GM12892 (cell line): Measurements from ENCODE around the gene ARFGAP1.

Source experiments
- POLR2A ChIP-seq: IDR thresholded peaks from 2 replicates; pipeline ENCODE4 v1.6.1; 2011; ENCODE audit warnings: low read depth, low read length, control low read depth
- POLR2AphosphoS5 ChIP-seq: IDR thresholded peaks from 2 replicates; pipeline ENCODE4 v1.6.1; 2011; ENCODE audit warnings: low read depth, low read length, control low read depth
- TAF1 ChIP-seq: IDR thresholded peaks from 2 replicates; pipeline ENCODE4 v1.6.1; 2011; ENCODE audit warnings: low read depth, mild to moderate bottlenecking, control low read depth, low read length, borderline replicate concordance

DNA sequence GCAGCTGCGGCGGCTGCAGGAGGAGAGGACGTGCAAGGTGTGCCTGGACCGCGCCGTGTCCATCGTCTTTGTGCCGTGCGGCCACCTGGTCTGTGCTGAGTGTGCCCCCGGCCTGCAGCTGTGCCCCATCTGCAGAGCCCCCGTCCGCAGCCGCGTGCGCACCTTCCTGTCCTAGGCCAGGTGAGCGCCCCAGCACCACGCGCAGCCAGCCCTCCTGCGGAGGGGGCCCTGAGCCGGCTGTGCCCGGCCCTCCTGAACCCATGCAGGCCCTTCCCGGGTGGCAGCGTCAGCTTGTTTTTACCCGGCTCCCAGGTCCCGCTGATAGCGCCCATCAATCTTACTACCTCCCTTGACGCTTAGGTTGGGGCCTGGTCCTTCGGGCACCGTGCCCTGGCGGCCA lies 33.2 kb upstream of the ARFGAP1 start:
- no peak for TF ChIP-seq POLR2AphosphoS5
- no peak for TF ChIP-seq POLR2A
- no peak for TF ChIP-seq TAF1
